Progenitor cell of endocrine pancreas (in vitro differentiated cells): ENCODE results near the gene APRT. TPM values are rescaled to one million over a fixed set of nuclear protein-coding genes. Genes with fewer than 3 reads are reported as not detected.
"Not testable (repeated sequence)": the region's sequence is repeated elsewhere in the genome, so short reads cannot be mapped to it uniquely, and the experiment has no call there.

ENCODE experiments used
- DNase-seq: peaks from one replicate; pipeline ENCODE4 v3.0.0; 2021; ENCODE audit warnings: low spot score; ENCODE audit not compliant: unreplicated experiment
- H3K27ac Mint-ChIP-seq: 2 replicates; pipeline ENCODE4 v1.8.0; 2021; ENCODE audit warnings: mild to moderate bottlenecking, moderate library complexity, mixed read lengths
- H3K27me3 Mint-ChIP-seq: 2 replicates; pipeline ENCODE4 v1.8.0; 2021; ENCODE audit warnings: mixed read lengths
- H3K36me3 Mint-ChIP-seq: 2 replicates; pipeline ENCODE4 v1.8.0; 2022; ENCODE audit warnings: mixed read lengths; ENCODE audit not compliant: insufficient read depth
- H3K4me1 Mint-ChIP-seq: 2 replicates; pipeline ENCODE4 v1.8.0; 2021; ENCODE audit warnings: low read depth, mixed read lengths
- H3K4me3 Mint-ChIP-seq: 2 replicates; pipeline ENCODE4 v1.8.0; 2021; ENCODE audit warnings: low read depth, mild to moderate bottlenecking, moderate library complexity, mixed read lengths
- H3K9me3 Mint-ChIP-seq: 2 replicates; pipeline ENCODE4 v1.8.0; 2021; ENCODE audit warnings: low read depth, mixed read lengths
- CTCF ChIP-seq: fragments of 200-600 bp; sonication (generic); IDR thresholded peaks from one replicate; pipeline ENCODE4 v1.5.0; 2021; ENCODE audit warnings: antibody characterized with exemption, mild to moderate bottlenecking; ENCODE audit not compliant: unreplicated experiment
- total RNA-seq: library from RNA; stranded (reverse); gene quantifications from 2 replicates; pipeline ENCODE4 v1.2.1, GENCODE V29; 2021

The APRT gene
- total RNA-seq, 1 donor from 2014 or later, result 100 TPM

DNA sequence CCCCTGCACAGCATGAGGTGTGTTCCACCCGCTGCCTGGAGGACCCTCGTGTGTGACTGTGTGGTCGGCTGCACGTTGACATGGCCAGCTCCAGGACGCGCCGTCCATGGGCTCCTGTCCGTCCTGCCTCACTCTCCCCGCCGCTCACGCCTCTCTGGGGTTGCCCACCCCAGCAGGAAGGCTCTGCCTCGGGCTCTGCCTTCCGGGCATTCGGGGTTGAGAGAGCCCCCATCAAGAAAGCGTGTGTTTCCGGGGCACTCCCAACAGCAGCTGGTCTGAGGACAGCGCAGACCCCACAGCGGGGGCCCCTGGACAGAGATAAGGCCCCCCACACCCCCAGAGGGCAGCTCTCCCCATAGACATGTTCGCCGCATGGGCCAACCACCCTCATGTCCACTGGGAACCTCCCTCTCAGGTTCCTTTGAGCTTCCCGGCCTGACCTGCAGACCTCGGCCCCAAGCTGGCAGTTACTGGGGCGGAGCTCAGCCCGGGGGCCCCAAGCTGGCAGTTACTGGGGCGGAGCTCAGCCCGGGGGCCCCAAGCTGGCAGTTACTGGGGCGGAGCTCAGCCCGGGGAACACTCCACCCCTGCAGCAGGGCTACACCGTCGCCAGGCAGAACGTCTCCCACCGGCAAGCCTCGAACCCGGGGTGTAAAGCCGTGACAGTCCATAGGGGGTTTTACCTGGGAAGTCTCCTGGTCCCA lies 18.3 kb downstream of the APRT start:
- no peaks in the 10 kb centered on the region for H3K4me1 Mint-ChIP-seq
- no peaks in the 10 kb centered on the region for H3K36me3 Mint-ChIP-seq
- no peak for TF ChIP-seq CTCF
- DNase-seq, result no peak
- no peak overlapping the region for H3K4me3 Mint-ChIP-seq
- peaks cover 7% of the 10 kb centered on the region for H3K27me3 Mint-ChIP-seq
- no peaks in the 10 kb centered on the region for H3K9me3 Mint-ChIP-seq
- H3K27ac Mint-ChIP-seq, result no peak overlapping the region

DNA sequence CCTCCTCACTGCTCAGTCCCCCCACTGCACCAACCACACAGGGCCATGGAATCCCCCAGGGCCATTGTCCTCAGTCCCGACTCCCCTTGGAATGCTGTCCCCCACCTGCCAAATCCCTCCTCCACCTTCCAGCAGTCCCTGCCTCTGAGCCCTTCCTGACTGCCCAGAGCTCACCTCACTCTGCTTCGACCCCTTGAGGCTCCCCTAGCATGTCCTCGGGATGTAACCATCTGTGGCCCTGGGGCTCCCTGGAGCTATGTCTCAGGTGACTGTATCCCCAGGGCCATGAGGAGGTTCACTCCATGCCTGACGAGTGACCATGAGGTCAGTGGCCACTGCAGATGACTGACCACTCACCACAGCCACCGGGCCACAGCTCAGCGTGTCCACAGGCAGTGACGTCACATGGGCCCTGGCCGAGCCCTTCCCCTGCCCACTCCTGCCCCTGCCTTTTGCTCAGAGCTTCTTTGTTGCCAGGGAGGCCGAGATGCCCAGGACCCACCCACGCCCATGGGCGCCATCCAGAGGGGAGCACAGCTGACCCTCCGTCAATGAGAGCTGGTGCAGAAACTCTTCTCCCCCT lies 19.0 kb downstream of the APRT start:
- TF ChIP-seq CTCF, result no peak
- DNase-seq, result no peak
- no peaks in the 10 kb centered on the region for H3K36me3 Mint-ChIP-seq
- no peak overlapping the region for H3K27ac Mint-ChIP-seq
- H3K4me1 Mint-ChIP-seq, result no peaks in the 10 kb centered on the region
- no peak overlapping the region for H3K4me3 Mint-ChIP-seq
- no peaks in the 10 kb centered on the region for H3K9me3 Mint-ChIP-seq
- peaks cover 11% of the 10 kb centered on the region for H3K27me3 Mint-ChIP-seq

GRCh38 chr16:88792078-88792550 lies 19.6 kb downstream of the APRT start:
- H3K4me1 Mint-ChIP-seq, result no peaks in the 10 kb centered on the region
- no peak overlapping the region for H3K27ac Mint-ChIP-seq
- no peaks in the 10 kb centered on the region for H3K9me3 Mint-ChIP-seq
- no peak for DNase-seq
- TF ChIP-seq CTCF, result no peak
- peaks cover 15% of the 10 kb centered on the region for H3K27me3 Mint-ChIP-seq
- no peak overlapping the region for H3K4me3 Mint-ChIP-seq
- H3K36me3 Mint-ChIP-seq, result no peaks in the 10 kb centered on the region

- Mint-ChIP-seq H3K4me1 (no peaks in the 10 kb centered on the region), H3K4me3 (no peak overlapping the region), H3K9me3 (no peaks in the 10 kb centered on the region), H3K27me3 (peaks cover 17% of the 10 kb centered on the region), H3K27ac (peak overlapping the region; percentile 71), H3K36me3 (no peaks in the 10 kb centered on the region)
- no peak for DNase-seq
- TF ChIP-seq CTCF, result no peak
Observed at GRCh38 chr16:88790312-88791211, 21.2 kb downstream of the APRT start.

GRCh38 chr16:88789594-88789993 lies 22.1 kb downstream of the APRT start:
- Mint-ChIP-seq H3K4me3 (no peak overlapping the region), H3K27me3 (peaks cover 17% of the 10 kb centered on the region), H3K4me1 (no peaks in the 10 kb centered on the region), H3K36me3 (no peaks in the 10 kb centered on the region), H3K27ac (no peak overlapping the region), H3K9me3 (no peaks in the 10 kb centered on the region)
- no peak for DNase-seq
- TF ChIP-seq CTCF, result no peak

- not testable (repeated sequence) for H3K9me3 Mint-ChIP-seq, H3K36me3 Mint-ChIP-seq, DNase-seq, H3K4me1 Mint-ChIP-seq, H3K27ac Mint-ChIP-seq, H3K4me3 Mint-ChIP-seq
- peaks cover 17% of the 10 kb centered on the region for H3K27me3 Mint-ChIP-seq
Observed at GRCh38 chr16:88788749-88789148, 23.0 kb downstream of the APRT start.
